ENCODE data around the gene ATP8B4. TPM values are rescaled to one million over a fixed set of nuclear protein-coding genes. Genes with fewer than 3 reads are reported as not detected.

Gene ATP8B4
- total and polyA plus RNA-seq, 2 experiments from 2014 or later: 0.89 to 1.5 TPM

DNA sequence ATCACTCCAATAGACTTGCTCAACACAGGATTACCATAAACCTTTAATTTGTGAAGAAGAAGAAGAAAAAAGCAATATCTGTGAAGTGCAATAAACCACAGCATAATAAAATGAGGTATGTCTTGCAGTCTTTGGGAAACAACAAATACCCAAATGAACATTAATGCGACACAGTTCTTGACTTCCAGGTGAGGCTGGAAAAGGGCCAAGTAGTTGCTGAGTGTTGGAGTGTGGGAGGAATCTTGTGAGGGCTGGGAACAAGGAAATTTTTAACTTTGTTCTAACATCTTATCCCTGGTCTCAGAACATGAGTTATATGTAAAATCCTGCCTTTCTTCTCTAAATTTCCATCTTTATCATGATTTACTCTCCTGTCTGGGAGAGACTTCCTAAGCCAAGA lies 291.7 kb downstream of the ATP8B4 start:
- Histone ChIP-seq H3K9ac (no peak overlapping the region), H3K9me2 (ENCODE audit: insufficient read depth) (no peaks in the 10 kb centered on the region), H3F3A (ENCODE audit: insufficient read depth) (peaks cover 16% of the 10 kb centered on the region), H3K4me3 (no peak overlapping the region), H3K9me3 (ENCODE audit: low read depth) (no peaks in the 10 kb centered on the region), H3K4me1 (ENCODE audit: insufficient read depth) (peaks cover 21% of the 10 kb centered on the region), H3K27me3 (replicated peaks; ENCODE audit: insufficient read depth) (no peaks in the 10 kb centered on the region), H3K36me3 (ENCODE audit: low read depth) (no peaks in the 10 kb centered on the region), H4K20me1 (ENCODE audit: insufficient read depth) (no peaks in the 10 kb centered on the region), H3K27ac (no peak overlapping the region), H3K4me2 (ENCODE audit: unreplicated experiment) (no peak overlapping the region), H2AFZ (no peak overlapping the region), H3K79me2 (ENCODE audit: insufficient read depth) (no peaks in the 10 kb centered on the region)
- WGBS, 2 experiments (ENCODE audit: low coverage in 1 of 2, low lambda C conversion rate in 2 of 2, missing lambda C conversion rate in 2 of 2): 91 to 100% methylated on average over 1 of the region's 1 CpG
- no peak for DNase-seq
- in situ Hi-C loops (cut with MboI): no loop called here
- no peak for TF ChIP-seq EZH2 (IDR thresholded peaks at IDR 0.05; ENCODE audit: insufficient read depth, poor library complexity, severe bottlenecking)

DNA sequence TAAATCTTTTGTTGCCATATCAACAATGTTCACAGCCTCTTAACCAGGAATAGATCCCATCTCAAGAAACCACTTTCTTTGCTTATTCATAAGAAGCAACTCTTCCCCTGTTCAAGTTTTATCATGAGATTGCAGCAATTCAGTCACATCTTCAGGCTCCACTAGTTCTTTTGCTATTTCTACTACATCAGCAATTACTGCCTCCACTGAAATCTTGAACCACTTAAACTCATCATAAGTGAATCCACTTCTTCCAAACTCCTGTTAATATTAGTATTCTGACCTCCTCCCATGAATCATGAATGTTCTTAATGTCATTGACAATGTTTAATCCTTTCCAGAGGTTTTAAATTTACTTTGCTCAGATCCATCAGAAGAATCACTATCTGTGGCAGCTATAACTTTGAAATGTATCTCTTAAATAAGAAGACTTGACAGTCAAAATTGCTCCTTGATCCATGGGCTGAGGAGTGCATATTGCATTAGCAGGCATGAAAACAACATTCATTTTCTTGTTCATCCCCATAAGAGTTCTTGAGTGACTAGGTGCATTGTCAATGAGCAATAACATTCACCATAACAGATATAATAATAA lies 292.3 kb downstream of the ATP8B4 start:
- H3F3A ChIP-seq (ENCODE audit: insufficient read depth): 0 out of 2 replicates have a peak, but pooled peaks cover 10% of the 10 kb centered on the region
- no peaks in the 10 kb centered on the region for H3K36me3 ChIP-seq (ENCODE audit: low read depth)
- no peaks in the 10 kb centered on the region for H4K20me1 ChIP-seq (ENCODE audit: insufficient read depth)
- no peak overlapping the region for H3K4me2 ChIP-seq (ENCODE audit: unreplicated experiment)
- in situ Hi-C loops (cut with MboI): no loop called here
- H2AFZ ChIP-seq: no peak overlapping the region
- no peak for DNase-seq
- H3K9ac ChIP-seq: no peak overlapping the region
- H3K9me3 ChIP-seq (ENCODE audit: low read depth): no peaks in the 10 kb centered on the region
- TF ChIP-seq EZH2 (IDR thresholded peaks at IDR 0.05; ENCODE audit: insufficient read depth, poor library complexity, severe bottlenecking) (no peak), EZH2phosphoT487 (IDR thresholded peaks at IDR 0.05; ENCODE audit: insufficient read depth, low read depth) (no peak)
- H3K4me3 ChIP-seq: no peak overlapping the region
- no peaks in the 10 kb centered on the region for H3K9me2 ChIP-seq (ENCODE audit: insufficient read depth)
- no peaks in the 10 kb centered on the region for H3K27me3 ChIP-seq (replicated peaks; ENCODE audit: insufficient read depth)
- no peak overlapping the region for H3K27ac ChIP-seq
- H3K79me2 ChIP-seq (ENCODE audit: insufficient read depth): no peaks in the 10 kb centered on the region
- H3K4me1 ChIP-seq (ENCODE audit: insufficient read depth): peaks cover 15% of the 10 kb centered on the region

DNA sequence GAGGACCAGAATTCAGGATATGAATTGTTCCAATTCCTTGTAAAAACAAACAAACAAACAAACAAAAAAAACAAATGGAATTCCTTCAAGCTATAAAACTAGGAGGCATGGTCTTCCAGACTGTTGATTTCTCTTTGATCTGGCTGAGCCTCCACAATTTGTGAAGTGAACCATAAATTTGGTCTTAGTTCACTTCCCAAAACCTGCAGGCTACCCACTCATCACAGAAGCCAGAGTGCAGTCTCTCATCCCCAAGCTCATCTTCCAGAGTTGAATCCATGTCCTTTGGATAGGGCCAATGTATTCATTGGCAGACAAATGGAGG lies 294.3 kb downstream of the ATP8B4 start:
- in situ Hi-C loops (cut with MboI): no loop called here

DNA sequence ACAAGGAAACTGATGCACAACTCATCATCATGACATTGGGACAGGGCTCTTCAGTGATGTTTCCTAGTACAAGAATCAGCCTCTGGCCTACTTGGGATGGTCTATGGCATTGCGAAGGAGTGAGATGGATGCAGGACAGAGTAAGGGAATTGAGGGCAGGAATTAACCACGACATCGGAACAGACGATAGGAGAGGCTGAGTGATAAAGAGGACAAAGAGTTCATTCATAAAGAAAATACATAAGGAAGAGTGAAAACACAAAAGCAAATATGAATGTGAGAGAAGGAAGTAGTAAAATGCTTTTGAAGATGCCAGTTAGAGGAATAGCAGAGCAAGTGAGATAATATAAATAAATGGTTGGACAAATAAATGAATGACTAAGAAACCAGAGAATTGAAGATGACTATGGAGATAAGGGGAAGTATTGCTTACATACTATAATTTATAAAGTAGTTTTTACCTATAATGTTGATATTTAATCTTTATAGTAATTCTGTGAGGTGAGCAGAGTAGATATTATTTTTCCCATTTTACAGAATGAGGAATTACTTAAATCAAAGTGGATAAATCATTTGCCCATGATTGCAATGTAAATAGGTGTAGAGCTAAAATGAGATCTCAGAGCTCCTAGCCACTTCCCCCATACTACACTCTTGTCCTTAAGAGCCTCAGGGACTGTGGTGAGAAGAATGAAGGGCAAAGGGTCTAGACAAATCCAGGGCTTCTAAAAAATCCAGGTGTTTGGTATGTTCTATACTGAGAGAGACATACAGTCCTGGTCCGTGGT lies 294.9 kb downstream of the ATP8B4 start:
- H3K27me3 ChIP-seq (replicated peaks; ENCODE audit: insufficient read depth): no peaks in the 10 kb centered on the region
- H3K4me1 ChIP-seq (ENCODE audit: insufficient read depth): no peaks in the 10 kb centered on the region
- H3K9me3 ChIP-seq (ENCODE audit: low read depth): no peaks in the 10 kb centered on the region
- no peaks in the 10 kb centered on the region for H3K9me2 ChIP-seq (ENCODE audit: insufficient read depth)
- in situ Hi-C loops (cut with MboI): no loop called here
- H4K20me1 ChIP-seq (ENCODE audit: insufficient read depth): no peaks in the 10 kb centered on the region
- no peak overlapping the region for H3K9ac ChIP-seq
- H2AFZ ChIP-seq: no peak overlapping the region
- no peak for DNase-seq
- no peak overlapping the region for H3K27ac ChIP-seq
- no peaks in the 10 kb centered on the region for H3K79me2 ChIP-seq (ENCODE audit: insufficient read depth)
- no peak overlapping the region for H3K4me2 ChIP-seq (ENCODE audit: unreplicated experiment)
- no peak overlapping the region for H3K4me3 ChIP-seq
- H3F3A ChIP-seq (ENCODE audit: insufficient read depth): no peaks in the 10 kb centered on the region
- 90 to 92% methylated on average over 5 of the region's 5 CpGs for WGBS, 2 experiments (ENCODE audit: low coverage in 1 of 2, low lambda C conversion rate in 2 of 2, missing lambda C conversion rate in 2 of 2)
- no peaks in the 10 kb centered on the region for H3K36me3 ChIP-seq (ENCODE audit: low read depth)
- TF ChIP-seq EZH2 (IDR thresholded peaks at IDR 0.05; ENCODE audit: insufficient read depth, poor library complexity, severe bottlenecking) (no peak), EZH2phosphoT487 (IDR thresholded peaks at IDR 0.05; ENCODE audit: insufficient read depth, low read depth) (no peak)

More for the DNA sequence above, 294.3 kb downstream of the ATP8B4 start:
- Histone ChIP-seq H3K36me3 (ENCODE audit: low read depth) (no peaks in the 10 kb centered on the region), H3K4me1 (ENCODE audit: insufficient read depth) (no peaks in the 10 kb centered on the region), H3K4me2 (ENCODE audit: unreplicated experiment) (no peak overlapping the region), H3K27ac (no peak overlapping the region), H3K27me3 (replicated peaks; ENCODE audit: insufficient read depth) (no peaks in the 10 kb centered on the region), H3K9ac (no peak overlapping the region), H3K9me3 (ENCODE audit: low read depth) (no peaks in the 10 kb centered on the region), H3K9me2 (ENCODE audit: insufficient read depth) (no peaks in the 10 kb centered on the region), H3K79me2 (ENCODE audit: insufficient read depth) (no peaks in the 10 kb centered on the region), H3F3A (ENCODE audit: insufficient read depth) (no peaks in the 10 kb centered on the region), H2AFZ (no peak overlapping the region), H4K20me1 (ENCODE audit: insufficient read depth) (no peaks in the 10 kb centered on the region), H3K4me3 (no peak overlapping the region)
- TF ChIP-seq EZH2phosphoT487 (IDR thresholded peaks at IDR 0.05; ENCODE audit: insufficient read depth, low read depth): no peak
- no peak for TF ChIP-seq EZH2 (IDR thresholded peaks at IDR 0.05; ENCODE audit: insufficient read depth, poor library complexity, severe bottlenecking)
- DNase-seq: no peak

All from GM23248 (cell line).